HepG2 (cell line): ENCODE data around the gene OLFM4. TPM values are rescaled to one million over a fixed set of nuclear protein-coding genes. Genes with fewer than 3 reads are reported as not detected.

Source experiments
- ATAC-seq: fragments of 200-7000 bp; cut with Tn5 transposase; 3 replicates; pipeline ENCODE4 v1.9.1; 2020; ENCODE audit warnings: mild to moderate bottlenecking, moderate library complexity
- BruUV-seq: library from RNA; stranded (reverse); fragments of 400-500 nt; replicated peaks from 2 replicates; lab custom pipeline; 2021; lab: Mats Ljungman, UMichigan
- CTCF ChIA-PET: fragments of 300-600 bp; formaldehyde crosslinking; extraction: SDS; loops from one replicate; lab custom pipeline; 2021; ENCODE audit warnings: low total read pairs, inconsistent platforms, low intra/inter-chr PET ratio; lab: Yijun Ruan, JAX
- POLR2A ChIA-PET: fragments of 350-600 bp; sonication (Branson Sonifier 250); formaldehyde crosslinking; loops from one replicate; lab custom pipeline; 2020; ENCODE audit warnings: antibody characterized with exemption, inconsistent platforms; lab: Yijun Ruan, JAX
- DNase-seq: peaks from one replicate; pipeline ENCODE4 v3.0.0-alpha.2; 2015; ENCODE audit warnings: low spot score
- FAIRE-seq: peaks from 3 replicates; lab custom pipeline; 2011; peaks lifted over from hg19 to GRCh38; lab: Jason Lieb, UNC
- H2AFZ ChIP-seq: one replicate; pipeline ENCODE4 v1.6.1; 2011; ENCODE audit warnings: low read length, inconsistent platforms
- H3K27ac ChIP-seq: fragments of 300-600 bp; 3 replicates; pipeline ENCODE4 v1.8.0; 2011; ENCODE audit warnings: mixed run types, mild to moderate bottlenecking, mixed read lengths, low read length, inconsistent platforms; ENCODE audit not compliant: insufficient read depth; ENCODE audit errors: extremely low read length
- H3K27me3 ChIP-seq, 2 experiments: fragments of 200-600 bp in 1 of 2; 2 replicates in 1 of 2; 3 replicates in 1 of 2; pipeline versions ENCODE4 v1.6.0 to v1.8.0; 2011; ENCODE audit warnings: low read length in 2 of 2, mild to moderate bottlenecking in 2 of 2, moderate library complexity in 2 of 2, inconsistent platforms in 1 of 2; ENCODE audit not compliant: insufficient read depth in 2 of 2, control insufficient read depth in 1 of 2
- H3K36me3 ChIP-seq, 2 experiments: fragments of 200-600 bp in 1 of 2; replicated peaks in 1 of 2; 2 replicates in 1 of 2; 3 replicates in 1 of 2; pipeline versions ENCODE4 v1.5.1 to v1.8.0; 2011; ENCODE audit warnings: low read length in 2 of 2, inconsistent platforms in 1 of 2; ENCODE audit not compliant: insufficient read depth in 2 of 2, control insufficient read depth in 1 of 2
- H3K4me1 ChIP-seq: 2 replicates; pipeline ENCODE4 v1.5.1; 2012; ENCODE audit warnings: low read length, inconsistent platforms; ENCODE audit not compliant: insufficient read depth
- H3K4me2 ChIP-seq: 2 replicates; pipeline ENCODE4 v1.6.0; 2011; ENCODE audit warnings: low read depth, low read length, inconsistent platforms
- H3K4me3 ChIP-seq, 3 experiments: fragments of 200-600 bp in 1 of 3; sonication (generic), shearing (Covaris generic) in 1 of 3; replicated peaks in 1 of 3; 2 replicates each; pipeline ENCODE4 v1.5.1; 2011 to 2016; ENCODE audit warnings: low read length in 3 of 3, inconsistent platforms in 2 of 3, low read depth in 2 of 3, mild to moderate bottlenecking in 2 of 3, control low read depth in 1 of 3, mixed read lengths in 1 of 3; ENCODE audit not compliant: insufficient read depth in 1 of 3
- H3K79me2 ChIP-seq: one replicate; pipeline ENCODE4 v1.6.1; 2011; ENCODE audit warnings: low read length, inconsistent platforms; ENCODE audit not compliant: insufficient read depth
- H3K9ac ChIP-seq: 2 replicates; pipeline ENCODE4 v1.6.0; 2011; ENCODE audit warnings: mild to moderate bottlenecking, low read depth, low read length, inconsistent platforms; ENCODE audit not compliant: insufficient read depth
- H3K9me3 ChIP-seq: 2 replicates; pipeline ENCODE4 v1.5.1; 2012; ENCODE audit warnings: mild to moderate bottlenecking, low read length
- H4K20me1 ChIP-seq: 2 replicates; pipeline ENCODE4 v1.6.0; 2011; ENCODE audit warnings: inconsistent platforms, mild to moderate bottlenecking, low read length, moderate library complexity; ENCODE audit not compliant: insufficient read depth
- CBFB ChIP-seq: sonication (generic); formaldehyde crosslinking; IDR thresholded peaks from 2 replicates; pipeline ENCODE4 v1.4.0; 2020; ENCODE audit warnings: missing genetic modification reagents
- DDIT3 ChIP-seq: sonication (generic); formaldehyde crosslinking; IDR thresholded peaks from 2 replicates; pipeline ENCODE4 v1.4.0; 2020; ENCODE audit warnings: mild to moderate bottlenecking, missing genetic modification reagents
- FOXJ3 ChIP-seq: sonication (generic); formaldehyde crosslinking; IDR thresholded peaks from 2 replicates; pipeline ENCODE4 v1.4.0; 2020; ENCODE audit warnings: missing genetic modification reagents, mild to moderate bottlenecking, borderline replicate concordance
- HNF4A ChIP-seq: sonication (generic); formaldehyde crosslinking; IDR thresholded peaks from 2 replicates; pipeline ENCODE4 v1.4.0; 2020; ENCODE audit warnings: missing genetic modification reagents
- KLF9 ChIP-seq: IDR thresholded peaks from 2 replicates; pipeline ENCODE4 v1.6.1; 2016; ENCODE audit warnings: low read depth
- MAFG ChIP-seq: sonication (generic); formaldehyde crosslinking; IDR thresholded peaks from 2 replicates; pipeline ENCODE4 v1.5.1; 2020; ENCODE audit warnings: mild to moderate bottlenecking, missing genetic modification reagents
- MLX ChIP-seq: IDR thresholded peaks from 2 replicates; pipeline ENCODE4 v1.6.1; 2016
- RFX5 ChIP-seq: IDR thresholded peaks from 2 replicates; pipeline ENCODE4 v1.6.1; 2011; ENCODE audit warnings: low read depth, low read length, improper control_type of control experiment
- TCF7 ChIP-seq: sonication (generic); IDR thresholded peaks from 2 replicates; pipeline ENCODE4 v1.6.1; 2016; ENCODE audit warnings: antibody characterized with exemption, low read depth
- ZC3H4 ChIP-seq: sonication (generic); formaldehyde crosslinking; IDR thresholded peaks from 2 replicates; pipeline ENCODE4 v1.4.0; 2020; ENCODE audit warnings: missing genetic modification reagents, borderline replicate concordance
- ZNF451 ChIP-seq: sonication (generic); formaldehyde crosslinking; IDR thresholded peaks from 2 replicates; pipeline ENCODE4 v1.5.0; 2020; ENCODE audit warnings: mild to moderate bottlenecking, missing genetic modification reagents
- ZNF549 ChIP-seq: sonication (generic); formaldehyde crosslinking; IDR thresholded peaks from 2 replicates; pipeline ENCODE4 v1.5.0; 2020; ENCODE audit warnings: missing genetic modification reagents
- ZNF644 ChIP-seq: IDR thresholded peaks from 2 replicates; pipeline ENCODE4 v1.6.1; 2016; ENCODE audit warnings: low read depth
- ZNF746 ChIP-seq: sonication (generic); formaldehyde crosslinking; IDR thresholded peaks from 2 replicates; pipeline ENCODE4 v1.8.0; 2022; ENCODE audit warnings: mild to moderate bottlenecking, missing genetic modification reagents
- ZNF83 ChIP-seq: sonication (generic); formaldehyde crosslinking; IDR thresholded peaks from 2 replicates; pipeline ENCODE4 v1.4.0; 2020; ENCODE audit warnings: missing genetic modification reagents, mild to moderate bottlenecking, borderline replicate concordance
- ZNF879 ChIP-seq: sonication (generic); formaldehyde crosslinking; IDR thresholded peaks from 2 replicates; pipeline ENCODE4 v1.8.1; 2023; ENCODE audit warnings: missing genetic modification reagents
- WGBS: methylation state at CpG from one replicate; pipeline ENCODE4 v1.1.6; 2017; ENCODE audit warnings: low lambda C conversion rate; 5-methylcytosine and 5-hydroxymethylcytosine counted together
- in situ Hi-C: cut with HindIII; loops from 2 replicates; pipeline ENCODE4 v1.10.0; 2017; ENCODE audit warnings: low pct_unique_long_range_greater_than_20kb; ENCODE audit not compliant: extremely low pct_ligation_motif_present
- intact Hi-C: fragments of 100-400 bp; cut with micrococcal nuclease; formaldehyde crosslinking; loops from one replicate; pipeline ENCODE4 v1.10.0; 2022; ENCODE audit not compliant: unreplicated experiment
- polyA plus RNA-seq, 8 experiments: library from polyadenylated mRNA; depleted of rRNA in 3 of 8; stranded (reverse) in 7 of 8; unstranded in 1 of 8; fragments of >200 nt; fragmentation: Illumina TruSeq in 4 of 8; extraction: Trizol in 4 of 8; gene quantifications; 2 replicates each; pipeline versions ENCODE4 v1.2.1 to v1.2.3, GENCODE V29; 2011 to 2016; ENCODE audit warnings: low read depth in 4 of 8, missing spikeins in 1 of 8, mixed read lengths in 1 of 8; ENCODE audit not compliant: insufficient read depth in 1 of 8
- total RNA-seq, 5 experiments: library from RNA; depleted of rRNA; stranded (reverse); fragments of >200 nt; fragmentation: Illumina TruSeq; extraction: Trizol; gene quantifications; 2 replicates each; pipeline ENCODE4 v1.2.3, GENCODE V29; 2016; ENCODE audit warnings: low read depth in 1 of 5
- TF ChIP-seq, protein P1 (sequence below): sonication (generic); formaldehyde crosslinking; IDR thresholded peaks from 2 replicates; pipeline ENCODE4 v1.9.0; 2021; ENCODE audit warnings: missing genetic modification reagents, borderline replicate concordance
- TF ChIP-seq, protein P2 (sequence below): sonication (generic); formaldehyde crosslinking; conservative IDR thresholded peaks from 2 replicates; pipeline ENCODE4 v1.4.0; 2020; ENCODE audit warnings: missing genetic modification reagents

Gene OLFM4
- total and polyA plus RNA-seq, 2 of the 13 experiments (the other 11 are each of a cell fraction or from before 2014, with no cell fraction given) = not detected

GRCh38 chr13:53058065-53058679 lies 29.6 kb downstream of the OLFM4 start (continued):
- TF ChIP-seq ZNF451 (CRISPR knock-in tag) (no peak), ZNF746 (no peak)

GRCh38 chr13:53060840-53061490 lies 32.4 kb downstream of the OLFM4 start:
- TF ChIP-seq MAFG (CRISPR knock-in tag) (no peak), KLF9 (no peak), ZNF83 (CRISPR knock-in tag) (no peak), DDIT3 (CRISPR knock-in tag) (no peak), HNF4A (CRISPR knock-in tag) (no peak), CBFB (CRISPR knock-in tag) (no peak), FOXJ3 (no peak), TCF7 (no peak), ZNF549 (CRISPR knock-in tag) (no peak), MLX (CRISPR knock-in tag) (no peak), RFX5 (no peak), ZNF879 (CRISPR knock-in tag) (no peak), ZC3H4 (CRISPR knock-in tag) (no peak), ZNF644 (CRISPR knock-in tag) (no peak)
- TF ChIP-seq, protein P1, sequence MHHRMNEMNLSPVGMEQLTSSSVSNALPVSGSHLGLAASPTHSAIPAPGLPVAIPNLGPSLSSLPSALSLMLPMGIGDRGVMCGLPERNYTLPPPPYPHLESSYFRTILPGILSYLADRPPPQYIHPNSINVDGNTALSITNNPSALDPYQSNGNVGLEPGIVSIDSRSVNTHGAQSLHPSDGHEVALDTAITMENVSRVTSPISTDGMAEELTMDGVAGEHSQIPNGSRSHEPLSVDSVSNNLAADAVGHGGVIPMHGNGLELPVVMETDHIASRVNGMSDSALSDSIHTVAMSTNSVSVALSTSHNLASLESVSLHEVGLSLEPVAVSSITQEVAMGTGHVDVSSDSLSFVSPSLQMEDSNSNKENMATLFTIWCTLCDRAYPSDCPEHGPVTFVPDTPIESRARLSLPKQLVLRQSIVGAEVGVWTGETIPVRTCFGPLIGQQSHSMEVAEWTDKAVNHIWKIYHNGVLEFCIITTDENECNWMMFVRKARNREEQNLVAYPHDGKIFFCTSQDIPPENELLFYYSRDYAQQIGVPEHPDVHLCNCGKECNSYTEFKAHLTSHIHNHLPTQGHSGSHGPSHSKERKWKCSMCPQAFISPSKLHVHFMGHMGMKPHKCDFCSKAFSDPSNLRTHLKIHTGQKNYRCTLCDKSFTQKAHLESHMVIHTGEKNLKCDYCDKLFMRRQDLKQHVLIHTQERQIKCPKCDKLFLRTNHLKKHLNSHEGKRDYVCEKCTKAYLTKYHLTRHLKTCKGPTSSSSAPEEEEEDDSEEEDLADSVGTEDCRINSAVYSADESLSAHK (CRISPR knock-in tag) = no peak
- TF ChIP-seq, protein P2, sequence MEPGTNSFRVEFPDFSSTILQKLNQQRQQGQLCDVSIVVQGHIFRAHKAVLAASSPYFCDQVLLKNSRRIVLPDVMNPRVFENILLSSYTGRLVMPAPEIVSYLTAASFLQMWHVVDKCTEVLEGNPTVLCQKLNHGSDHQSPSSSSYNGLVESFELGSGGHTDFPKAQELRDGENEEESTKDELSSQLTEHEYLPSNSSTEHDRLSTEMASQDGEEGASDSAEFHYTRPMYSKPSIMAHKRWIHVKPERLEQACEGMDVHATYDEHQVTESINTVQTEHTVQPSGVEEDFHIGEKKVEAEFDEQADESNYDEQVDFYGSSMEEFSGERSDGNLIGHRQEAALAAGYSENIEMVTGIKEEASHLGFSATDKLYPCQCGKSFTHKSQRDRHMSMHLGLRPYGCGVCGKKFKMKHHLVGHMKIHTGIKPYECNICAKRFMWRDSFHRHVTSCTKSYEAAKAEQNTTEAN (CRISPR knock-in tag) = no peak

More at GRCh38 chr13:53060840-53061490, 32.4 kb downstream of the OLFM4 start:
- no peak overlapping the region for H3K4me2 ChIP-seq
- H3K9me3 ChIP-seq = no peaks in the 10 kb centered on the region
- H3K36me3 ChIP-seq = no peaks in the 10 kb centered on the region
- WGBS = 10% methylated on average over 9 of the region's 9 CpGs
- intact Hi-C loops (no loop called here), in situ Hi-C loops (no loop called here)
- no peak overlapping the region for H3K9ac ChIP-seq
- H3K4me3 ChIP-seq = no peak overlapping the region
- CTCF ChIA-PET = no interaction called here
- ATAC-seq = no peak
- FAIRE-seq = no peak
- H3K79me2 ChIP-seq = no peaks in the 10 kb centered on the region
- H3K27ac ChIP-seq = no peak overlapping the region
- no peaks in the 10 kb centered on the region for H3K4me1 ChIP-seq
- no peak for DNase-seq
- BruUV-seq = no TSS peak
- H3K27me3 ChIP-seq = peaks cover 0 to 6% of the 10 kb centered on the region in 2 experiments; a peak in 1 of 5 replicates
- POLR2A ChIA-PET = no interaction called here
- no peak overlapping the region for H2AFZ ChIP-seq
- H4K20me1 ChIP-seq = no peaks in the 10 kb centered on the region
